Activated T-cell treated with anti-CD3 and anti-CD28 coated beads, Interleukin-2, amount 50 U/mL, for 48 hours (primary cell): ENCODE results near the gene HS3ST1.

Experiments
- DNase-seq, 2 experiments: peaks; one replicate each; pipeline ENCODE4 v3.0.0-alpha.2; 2020

The HS3ST1 gene

GRCh38 chr4:11428231-11428898 lies at the start of gene HS3ST1:
Gene HS3ST1, minus strand, starts transcription at chr4:11428894. Its CDS starts 28,889 bp downstream, at chr4:11400005.
- peak; percentile 23 to 30 for DNase-seq

GRCh38 chr4:11475871-11476270 lies 47.2 kb upstream of the HS3ST1 start:
- no peak for DNase-seq

- no peak for DNase-seq
Measured at GRCh38 chr4:11474146-11474545, 45.5 kb upstream of the HS3ST1 start.

- DNase-seq: no peak
Measured at GRCh38 chr4:11472535-11472934, 43.8 kb upstream of the HS3ST1 start.

- peak; percentile 42 to 52 for DNase-seq
Measured at GRCh38 chr4:11471618-11472017, 42.9 kb upstream of the HS3ST1 start.

- no peak for DNase-seq
Measured at GRCh38 chr4:11471046-11471441, 42.4 kb upstream of the HS3ST1 start.

- DNase-seq: peak in 1 of 2 experiments; percentile 22
Measured at GRCh38 chr4:11470438-11471045, 41.8 kb upstream of the HS3ST1 start.

GRCh38 chr4:11469650-11470437 lies 41.1 kb upstream of the HS3ST1 start:
- no peak for DNase-seq

- no peak for DNase-seq
Measured at GRCh38 chr4:11468901-11469300, 40.2 kb upstream of the HS3ST1 start.

- DNase-seq: no peak
Measured at GRCh38 chr4:11467931-11468330, 39.2 kb upstream of the HS3ST1 start.

- DNase-seq: no peak
Measured at GRCh38 chr4:11463707-11464106, 35.0 kb upstream of the HS3ST1 start.

GRCh38 chr4:11456401-11456800 lies 27.7 kb upstream of the HS3ST1 start:
- no peak for DNase-seq

- no peak for DNase-seq
Measured at GRCh38 chr4:11455201-11455835, 26.6 kb upstream of the HS3ST1 start.

GRCh38 chr4:11451716-11452115 lies 23.0 kb upstream of the HS3ST1 start:
- DNase-seq: no peak

GRCh38 chr4:11446155-11446811 lies 17.6 kb upstream of the HS3ST1 start:
- DNase-seq: no peak

GRCh38 chr4:11441194-11441556 lies 12.5 kb upstream of the HS3ST1 start:
- DNase-seq: no peak

- DNase-seq: no peak
Measured at GRCh38 chr4:11440481-11441193, 11.9 kb upstream of the HS3ST1 start.

GRCh38 chr4:11439836-11440235 lies 11.1 kb upstream of the HS3ST1 start:
- DNase-seq: no peak

- DNase-seq: no peak
Measured at GRCh38 chr4:11438647-11439046, 10.0 kb upstream of the HS3ST1 start.

GRCh38 chr4:11436673-11437072 lies 8.0 kb upstream of the HS3ST1 start:
- DNase-seq: no peak

- DNase-seq: no peak
Measured at GRCh38 chr4:11436084-11436483, 7.4 kb upstream of the HS3ST1 start.

- DNase-seq: no peak
Measured at GRCh38 chr4:11435557-11435956, 6.9 kb upstream of the HS3ST1 start.
